ENCODE data around the gene MSL1. TPM values are rescaled to one million over a fixed set of nuclear protein-coding genes. Genes with fewer than 3 reads are reported as not detected.

The MSL1 gene
- total RNA-seq, 1 donor from 2014 or later = 96.2 TPM

DNA sequence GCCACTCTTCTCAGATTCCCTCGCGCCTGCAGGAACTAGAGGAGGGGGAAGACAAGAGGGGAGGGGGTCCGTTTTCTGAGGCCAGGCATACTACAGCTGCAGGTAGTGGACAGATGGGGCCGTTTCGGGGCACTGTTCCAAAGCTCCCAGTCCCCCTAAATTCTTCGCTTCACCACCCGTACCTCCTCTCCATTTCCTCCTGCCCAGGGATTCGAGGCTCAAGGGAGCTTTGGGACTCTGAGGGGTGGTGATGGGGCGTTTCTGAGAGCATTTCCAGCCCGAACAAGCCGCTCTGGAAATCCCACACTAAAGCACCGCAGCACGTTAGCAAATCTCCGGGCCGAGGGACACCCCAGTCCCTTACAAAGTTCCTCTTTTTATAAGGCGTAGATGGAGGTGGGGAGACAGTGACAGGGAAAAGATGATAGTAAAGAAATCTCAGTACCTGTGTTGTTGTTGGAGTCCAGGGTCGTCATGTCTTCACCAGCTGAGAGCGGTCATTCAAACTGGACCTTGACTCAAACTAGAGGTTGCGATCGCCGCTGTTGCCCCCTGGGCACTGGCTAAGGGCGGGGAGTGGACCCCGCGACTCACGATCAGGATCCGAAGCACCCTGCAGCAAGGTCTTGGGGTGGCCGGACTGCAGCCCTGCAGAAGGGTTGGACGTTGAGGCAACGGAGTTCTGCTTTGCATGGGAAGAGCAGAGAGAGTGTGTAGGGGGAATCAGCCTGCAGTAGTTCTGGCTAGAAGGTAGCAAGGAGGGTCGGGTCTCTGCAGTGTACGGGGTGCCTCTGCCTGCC lies 22.0 kb upstream of the MSL1 start:
- peak overlapping the region; percentile 52 for H3K27ac Mint-ChIP-seq (ENCODE audit: unreplicated experiment)
- TF ChIP-seq, protein P1, sequence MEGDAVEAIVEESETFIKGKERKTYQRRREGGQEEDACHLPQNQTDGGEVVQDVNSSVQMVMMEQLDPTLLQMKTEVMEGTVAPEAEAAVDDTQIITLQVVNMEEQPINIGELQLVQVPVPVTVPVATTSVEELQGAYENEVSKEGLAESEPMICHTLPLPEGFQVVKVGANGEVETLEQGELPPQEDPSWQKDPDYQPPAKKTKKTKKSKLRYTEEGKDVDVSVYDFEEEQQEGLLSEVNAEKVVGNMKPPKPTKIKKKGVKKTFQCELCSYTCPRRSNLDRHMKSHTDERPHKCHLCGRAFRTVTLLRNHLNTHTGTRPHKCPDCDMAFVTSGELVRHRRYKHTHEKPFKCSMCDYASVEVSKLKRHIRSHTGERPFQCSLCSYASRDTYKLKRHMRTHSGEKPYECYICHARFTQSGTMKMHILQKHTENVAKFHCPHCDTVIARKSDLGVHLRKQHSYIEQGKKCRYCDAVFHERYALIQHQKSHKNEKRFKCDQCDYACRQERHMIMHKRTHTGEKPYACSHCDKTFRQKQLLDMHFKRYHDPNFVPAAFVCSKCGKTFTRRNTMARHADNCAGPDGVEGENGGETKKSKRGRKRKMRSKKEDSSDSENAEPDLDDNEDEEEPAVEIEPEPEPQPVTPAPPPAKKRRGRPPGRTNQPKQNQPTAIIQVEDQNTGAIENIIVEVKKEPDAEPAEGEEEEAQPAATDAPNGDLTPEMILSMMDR (IDR thresholded peaks at IDR 0.05; ENCODE audit: unreplicated experiment) = no peak
- H3K4me1 Mint-ChIP-seq (ENCODE audit: unreplicated experiment) = peaks cover 58% of the 10 kb centered on the region
- peaks cover 33% of the 10 kb centered on the region for H3K27me3 Mint-ChIP-seq (ENCODE audit: unreplicated experiment)
- no peaks in the 10 kb centered on the region for H3K9me3 Mint-ChIP-seq (ENCODE audit: unreplicated experiment)
- no peak for DNase-seq (ENCODE audit: low spot score)
- H3K36me3 Mint-ChIP-seq (ENCODE audit: low read depth, unreplicated experiment) = peaks cover 13% of the 10 kb centered on the region
- peak overlapping the region; percentile 89 for H3K4me3 Mint-ChIP-seq (ENCODE audit: unreplicated experiment)

- peaks cover 33% of the 10 kb centered on the region for H3K27me3 Mint-ChIP-seq (ENCODE audit: unreplicated experiment)
- no peaks in the 10 kb centered on the region for H3K9me3 Mint-ChIP-seq (ENCODE audit: unreplicated experiment)
- H3K4me3 Mint-ChIP-seq (ENCODE audit: unreplicated experiment) = peak within 1 kb of the TSS; percentile 89
- H3K36me3 Mint-ChIP-seq (ENCODE audit: low read depth, unreplicated experiment) = peaks cover 13% of the 10 kb centered on the region
- no peak for DNase-seq (ENCODE audit: low spot score)
- H3K27ac Mint-ChIP-seq (ENCODE audit: unreplicated experiment) = peak within 1 kb of the TSS; percentile 57
- TF ChIP-seq, protein P1 (IDR thresholded peaks at IDR 0.05; ENCODE audit: unreplicated experiment) = no peak
- H3K4me1 Mint-ChIP-seq (ENCODE audit: unreplicated experiment) = peaks cover 58% of the 10 kb centered on the region
Measured at GRCh38 chr17:40100419-40100668, 21.4 kb upstream of the MSL1 start, which contains the start of gene NR1D1. Gene NR1D1, minus strand, starts transcription at chr17:40100589. Its CDS starts 495 bp downstream, at chr17:40100094.

- Mint-ChIP-seq H3K27ac (ENCODE audit: unreplicated experiment) (peak overlapping the region; percentile 57), H3K36me3 (ENCODE audit: low read depth, unreplicated experiment) (peaks cover 13% of the 10 kb centered on the region), H3K27me3 (ENCODE audit: unreplicated experiment) (peaks cover 31% of the 10 kb centered on the region), H3K4me1 (ENCODE audit: unreplicated experiment) (peaks cover 60% of the 10 kb centered on the region), H3K9me3 (ENCODE audit: unreplicated experiment) (no peaks in the 10 kb centered on the region), H3K4me3 (ENCODE audit: unreplicated experiment) (peak overlapping the region; percentile 86)
- TF ChIP-seq, protein P1 (IDR thresholded peaks at IDR 0.05; ENCODE audit: unreplicated experiment) = no peak
- peak; percentile 91 for DNase-seq (ENCODE audit: low spot score)
Measured at GRCh38 chr17:40100669-40101366, 21.0 kb upstream of the MSL1 start.

DNA sequence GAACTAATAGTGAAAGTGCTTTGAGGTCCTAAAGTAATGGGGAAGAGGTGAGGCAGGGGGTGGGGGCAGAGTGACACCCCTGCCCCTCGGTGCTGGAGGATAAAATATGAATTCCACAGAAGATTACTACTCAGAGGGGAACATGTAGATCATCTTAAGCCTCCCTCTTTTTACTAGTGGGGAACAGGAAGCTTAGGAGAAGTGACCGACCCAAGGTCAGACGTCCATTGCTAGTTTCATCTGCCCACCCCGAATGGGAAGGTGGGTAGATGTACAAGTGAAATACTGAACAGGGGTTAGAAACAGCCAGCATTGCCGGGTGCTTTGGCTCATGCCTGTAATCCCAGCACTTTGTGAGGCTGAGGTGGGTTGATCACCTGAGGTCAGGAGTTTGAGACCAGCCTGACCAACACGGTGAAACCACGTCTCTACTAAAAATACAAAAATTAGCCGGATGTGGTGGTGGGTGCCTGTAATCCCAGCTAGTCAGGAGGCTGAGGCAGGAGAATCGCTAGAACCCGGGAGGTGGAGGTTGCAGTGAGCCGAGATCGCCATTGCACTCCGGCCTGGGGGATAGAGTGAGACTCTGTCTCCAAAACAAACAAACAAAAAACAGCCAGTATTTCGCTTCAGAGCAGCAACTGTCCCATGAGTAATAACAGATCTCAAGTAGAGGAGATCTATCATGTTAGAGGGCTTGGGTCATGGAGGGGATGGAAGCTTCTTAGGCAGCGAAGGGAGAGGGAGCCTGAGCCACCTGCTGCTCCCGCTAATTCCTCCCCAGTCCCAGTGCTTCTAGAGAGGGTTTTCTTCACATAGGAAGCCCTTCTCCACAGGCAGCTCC lies 20.2 kb upstream of the MSL1 start:
- H3K4me3 Mint-ChIP-seq (ENCODE audit: unreplicated experiment) = peak overlapping the region; percentile 86
- H3K4me1 Mint-ChIP-seq (ENCODE audit: unreplicated experiment) = peaks cover 62% of the 10 kb centered on the region
- peaks cover 26% of the 10 kb centered on the region for H3K27me3 Mint-ChIP-seq (ENCODE audit: unreplicated experiment)
- H3K27ac Mint-ChIP-seq (ENCODE audit: unreplicated experiment) = peak overlapping the region; percentile 30
- DNase-seq (ENCODE audit: low spot score) = no peak
- TF ChIP-seq, protein P1 (IDR thresholded peaks at IDR 0.05; ENCODE audit: unreplicated experiment) = no peak
- H3K36me3 Mint-ChIP-seq (ENCODE audit: low read depth, unreplicated experiment) = peaks cover 8% of the 10 kb centered on the region
- H3K9me3 Mint-ChIP-seq (ENCODE audit: unreplicated experiment) = no peaks in the 10 kb centered on the region

All from endothelial cell (in vitro differentiated cells).